Vagina (tissue), 2 donors: Measurements from ENCODE around the gene MSANTD1.

Experiments used
- POLR2A ChIP-seq, 2 donors: fragments of 450-650 bp; IDR thresholded peaks; one replicate each; pipeline ENCODE4 v1.6.1; 2017; ENCODE audit warnings: antibody characterized with exemption in 2 of 2, mild to moderate bottlenecking in 2 of 2, moderate library complexity in 2 of 2
- POLR2AphosphoS5 ChIP-seq, 2 donors: sonication (generic); formaldehyde crosslinking; IDR thresholded peaks; one replicate each; pipeline ENCODE4 v1.9.0; 2017; ENCODE audit warnings: antibody characterized with exemption in 2 of 2, mild to moderate bottlenecking in 2 of 2, low read depth in 1 of 2; ENCODE audit not compliant: insufficient read depth in 1 of 2
- TF ChIP-seq, protein P1 (sequence below), 3 experiments: fragments of 450-650 bp in 2 of 3; fragments of 200-600 bp in 1 of 3; sonication (generic) in 1 of 3; IDR thresholded peaks; one replicate each; pipeline ENCODE4 v1.5.1; 2017 to 2019; ENCODE audit warnings: antibody characterized with exemption in 3 of 3, mild to moderate bottlenecking in 2 of 3, moderate library complexity in 2 of 3

DNA sequence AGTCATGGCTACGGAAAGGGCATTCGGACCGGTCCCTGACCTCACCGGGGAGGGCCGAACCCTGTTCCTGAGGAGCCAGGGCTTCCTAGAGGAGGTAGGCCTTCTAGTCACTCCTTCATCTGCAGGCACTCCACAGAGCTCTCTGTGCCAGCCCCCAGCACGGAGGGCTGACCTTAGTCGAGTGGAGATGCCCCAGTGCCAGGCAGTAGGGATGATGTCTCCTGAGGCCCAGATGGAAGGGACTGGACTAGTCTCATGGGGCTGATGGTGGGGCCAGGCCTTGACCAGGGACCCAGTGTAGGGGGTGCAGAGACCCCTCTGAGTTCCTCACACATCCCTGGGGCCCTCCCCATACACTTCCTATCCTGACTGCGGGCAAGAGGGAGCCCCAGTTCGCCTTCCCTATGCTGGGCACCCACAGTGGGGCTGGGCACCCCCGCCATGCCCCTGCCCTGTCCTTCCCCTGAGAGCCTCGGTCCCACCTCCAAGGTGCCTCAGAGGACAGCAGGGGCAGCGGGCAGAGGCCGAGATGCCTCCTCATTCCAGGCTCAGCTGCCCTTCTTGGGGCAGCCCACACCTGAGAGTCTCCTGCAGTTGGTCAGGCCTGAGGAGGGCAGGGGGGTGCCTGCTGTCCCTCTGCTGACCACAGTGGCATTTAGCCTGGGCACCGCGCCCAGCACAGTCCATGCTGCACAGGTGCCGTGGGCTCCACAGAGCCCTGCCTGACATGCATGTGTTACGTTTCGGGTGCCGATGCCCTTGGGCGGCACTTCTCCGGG, 1.4 kb upstream of the MSANTD1 start:
- TF ChIP-seq, protein P1, sequence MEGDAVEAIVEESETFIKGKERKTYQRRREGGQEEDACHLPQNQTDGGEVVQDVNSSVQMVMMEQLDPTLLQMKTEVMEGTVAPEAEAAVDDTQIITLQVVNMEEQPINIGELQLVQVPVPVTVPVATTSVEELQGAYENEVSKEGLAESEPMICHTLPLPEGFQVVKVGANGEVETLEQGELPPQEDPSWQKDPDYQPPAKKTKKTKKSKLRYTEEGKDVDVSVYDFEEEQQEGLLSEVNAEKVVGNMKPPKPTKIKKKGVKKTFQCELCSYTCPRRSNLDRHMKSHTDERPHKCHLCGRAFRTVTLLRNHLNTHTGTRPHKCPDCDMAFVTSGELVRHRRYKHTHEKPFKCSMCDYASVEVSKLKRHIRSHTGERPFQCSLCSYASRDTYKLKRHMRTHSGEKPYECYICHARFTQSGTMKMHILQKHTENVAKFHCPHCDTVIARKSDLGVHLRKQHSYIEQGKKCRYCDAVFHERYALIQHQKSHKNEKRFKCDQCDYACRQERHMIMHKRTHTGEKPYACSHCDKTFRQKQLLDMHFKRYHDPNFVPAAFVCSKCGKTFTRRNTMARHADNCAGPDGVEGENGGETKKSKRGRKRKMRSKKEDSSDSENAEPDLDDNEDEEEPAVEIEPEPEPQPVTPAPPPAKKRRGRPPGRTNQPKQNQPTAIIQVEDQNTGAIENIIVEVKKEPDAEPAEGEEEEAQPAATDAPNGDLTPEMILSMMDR (IDR thresholded peaks at IDR 0.05), result no peak
- TF ChIP-seq POLR2A (IDR thresholded peaks at IDR 0.05), result no peak
- no peak for TF ChIP-seq POLR2AphosphoS5 (IDR thresholded peaks at IDR 0.05; ENCODE audit: insufficient read depth in 1 of 2, low read depth in 1 of 2)
